HFFc6 (cell line): Measurements from ENCODE around the gene C12orf42. TPM values are rescaled to one million over a fixed set of nuclear protein-coding genes. Genes with fewer than 3 reads are reported as not detected.

ENCODE experiments used
- DNase-seq: peaks from one replicate; pipeline ENCODE4 v3.0.0-alpha.2; 2018
- H3K27ac Mint-ChIP-seq: 2 replicates; pipeline ENCODE4 v1.8.0; 2020; ENCODE audit warnings: mild to moderate bottlenecking, mixed read lengths
- H3K27me3 Mint-ChIP-seq: 2 replicates; pipeline ENCODE4 v1.8.0; 2021; ENCODE audit warnings: mild to moderate bottlenecking, moderate library complexity, mixed read lengths; ENCODE audit not compliant: insufficient read depth
- H3K36me3 Mint-ChIP-seq: 2 replicates; pipeline ENCODE4 v1.8.0; 2021; ENCODE audit warnings: low read depth, mixed read lengths
- H3K4me1 Mint-ChIP-seq: 2 replicates; pipeline ENCODE4 v1.8.0; 2020; ENCODE audit warnings: low read depth, mixed read lengths
- H3K4me3 Mint-ChIP-seq: 2 replicates; pipeline ENCODE4 v1.8.0; 2020; ENCODE audit warnings: mild to moderate bottlenecking, moderate library complexity, mixed read lengths
- H3K9me3 Mint-ChIP-seq: 2 replicates; pipeline ENCODE4 v1.8.0; 2020; ENCODE audit warnings: mild to moderate bottlenecking, mixed read lengths
- total RNA-seq, 6 experiments: library from RNA; stranded (reverse); fragmentation: NEBNext Ultra II Directional; extraction: Animal tissue kit (Norgen Biotek cat#: 25700); gene quantifications; 2 replicates in 1 of 6; 3 replicates in 5 of 6; pipeline ENCODE4 v1.2.3, GENCODE V29; 2021
- TF ChIP-seq, protein P1 (sequence below): fragments of 200-600 bp; sonication (generic); IDR thresholded peaks from 2 replicates; pipeline ENCODE4 v1.5.0; 2021; ENCODE audit warnings: antibody characterized with exemption, mild to moderate bottlenecking

The C12orf42 gene
- total RNA-seq, 6 experiments from 2014 or later: not detected

DNA sequence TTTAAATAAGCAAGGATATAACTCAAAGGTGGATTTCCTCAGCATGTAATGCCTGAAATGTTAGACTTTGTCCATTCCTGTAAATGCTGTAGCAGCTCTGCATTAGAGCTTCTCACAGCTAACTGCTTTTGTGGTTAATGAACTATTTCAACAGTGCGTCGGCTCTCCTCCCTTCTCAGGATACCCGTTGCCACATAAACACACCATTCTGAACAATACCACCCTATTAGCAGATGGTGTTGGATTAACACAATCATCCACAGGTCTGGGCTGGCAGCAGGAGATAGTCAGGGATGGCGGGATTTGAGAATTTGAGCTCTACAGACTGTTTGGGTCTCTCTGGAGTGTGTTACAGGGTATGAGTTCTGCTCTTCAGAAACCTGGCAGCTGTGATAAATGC lies 33.5 kb upstream of the C12orf42 start:
- Mint-ChIP-seq H3K4me3 (no peak overlapping the region), H3K36me3 (no peaks in the 10 kb centered on the region), H3K27me3 (peaks cover 1% of the 10 kb centered on the region; the same call in 1 of the 2 replicates), H3K9me3 (no peaks in the 10 kb centered on the region), H3K27ac (no peak overlapping the region), H3K4me1 (no peaks in the 10 kb centered on the region)
- TF ChIP-seq, protein P1, sequence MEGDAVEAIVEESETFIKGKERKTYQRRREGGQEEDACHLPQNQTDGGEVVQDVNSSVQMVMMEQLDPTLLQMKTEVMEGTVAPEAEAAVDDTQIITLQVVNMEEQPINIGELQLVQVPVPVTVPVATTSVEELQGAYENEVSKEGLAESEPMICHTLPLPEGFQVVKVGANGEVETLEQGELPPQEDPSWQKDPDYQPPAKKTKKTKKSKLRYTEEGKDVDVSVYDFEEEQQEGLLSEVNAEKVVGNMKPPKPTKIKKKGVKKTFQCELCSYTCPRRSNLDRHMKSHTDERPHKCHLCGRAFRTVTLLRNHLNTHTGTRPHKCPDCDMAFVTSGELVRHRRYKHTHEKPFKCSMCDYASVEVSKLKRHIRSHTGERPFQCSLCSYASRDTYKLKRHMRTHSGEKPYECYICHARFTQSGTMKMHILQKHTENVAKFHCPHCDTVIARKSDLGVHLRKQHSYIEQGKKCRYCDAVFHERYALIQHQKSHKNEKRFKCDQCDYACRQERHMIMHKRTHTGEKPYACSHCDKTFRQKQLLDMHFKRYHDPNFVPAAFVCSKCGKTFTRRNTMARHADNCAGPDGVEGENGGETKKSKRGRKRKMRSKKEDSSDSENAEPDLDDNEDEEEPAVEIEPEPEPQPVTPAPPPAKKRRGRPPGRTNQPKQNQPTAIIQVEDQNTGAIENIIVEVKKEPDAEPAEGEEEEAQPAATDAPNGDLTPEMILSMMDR: no peak
- no peak for DNase-seq

DNA sequence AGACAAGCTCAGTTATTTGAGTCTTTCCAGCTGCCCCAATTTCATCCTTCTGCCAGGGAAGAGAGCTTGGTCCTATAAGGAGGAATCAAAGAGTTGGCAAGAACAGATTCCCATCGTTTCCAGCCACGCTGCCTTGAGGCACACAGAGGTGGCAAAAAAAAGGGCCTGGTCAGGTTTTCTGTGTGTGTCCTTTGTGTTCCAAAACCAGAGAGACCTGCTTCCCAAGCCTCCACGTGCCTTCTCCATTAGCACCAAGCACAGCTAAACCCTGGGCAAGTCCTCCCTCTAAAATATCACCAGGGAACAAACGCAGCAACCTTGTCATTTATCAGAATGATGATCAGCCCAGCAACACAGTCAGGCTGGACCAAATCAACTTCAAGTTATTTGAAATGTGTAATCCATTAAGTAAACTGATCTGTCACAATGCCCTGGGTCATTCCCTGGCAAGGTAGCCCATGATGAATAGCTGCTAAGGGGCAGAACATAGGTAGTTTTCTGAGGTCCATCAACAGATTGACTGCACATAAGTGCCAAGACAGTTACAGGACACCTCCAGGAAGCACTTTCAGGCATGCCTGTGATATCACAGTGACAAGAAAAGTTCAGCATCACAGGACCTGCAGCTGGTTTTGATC lies 28.6 kb upstream of the C12orf42 start:
- Mint-ChIP-seq H3K4me1 (no peaks in the 10 kb centered on the region), H3K27ac (no peak overlapping the region), H3K36me3 (no peaks in the 10 kb centered on the region), H3K27me3 (peaks cover 5% of the 10 kb centered on the region; the same call in 1 of the 2 replicates), H3K9me3 (no peaks in the 10 kb centered on the region), H3K4me3 (no peak overlapping the region)
- no peak for DNase-seq
- TF ChIP-seq, protein P1: no peak

DNA sequence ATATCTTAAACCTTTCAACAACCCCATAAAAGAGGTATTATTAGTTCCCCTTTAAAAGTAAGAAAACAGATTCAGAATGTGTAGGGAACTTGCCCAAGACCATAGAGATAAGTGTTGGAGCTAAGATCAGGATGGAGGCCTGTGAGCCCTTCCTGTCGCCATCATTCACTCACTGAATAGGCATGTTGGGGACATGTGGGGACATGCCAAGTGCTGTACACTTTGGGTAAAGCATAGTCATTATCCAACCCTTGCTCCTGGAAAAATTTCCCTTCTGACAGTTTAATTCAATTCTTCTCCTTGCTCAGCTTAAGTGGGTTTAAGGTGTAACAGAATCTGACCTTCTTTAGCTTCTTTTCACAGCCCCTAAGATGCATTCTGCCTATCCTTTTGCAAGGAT lies 28.0 kb upstream of the C12orf42 start:
- no peak for DNase-seq
- H3K27me3 Mint-ChIP-seq: peaks cover 5% of the 10 kb centered on the region; the same call in 1 of the 2 replicates
- TF ChIP-seq, protein P1: no peak
- no peaks in the 10 kb centered on the region for H3K4me1 Mint-ChIP-seq
- H3K27ac Mint-ChIP-seq: no peak overlapping the region
- no peaks in the 10 kb centered on the region for H3K9me3 Mint-ChIP-seq
- H3K4me3 Mint-ChIP-seq: no peak overlapping the region
- no peaks in the 10 kb centered on the region for H3K36me3 Mint-ChIP-seq

DNA sequence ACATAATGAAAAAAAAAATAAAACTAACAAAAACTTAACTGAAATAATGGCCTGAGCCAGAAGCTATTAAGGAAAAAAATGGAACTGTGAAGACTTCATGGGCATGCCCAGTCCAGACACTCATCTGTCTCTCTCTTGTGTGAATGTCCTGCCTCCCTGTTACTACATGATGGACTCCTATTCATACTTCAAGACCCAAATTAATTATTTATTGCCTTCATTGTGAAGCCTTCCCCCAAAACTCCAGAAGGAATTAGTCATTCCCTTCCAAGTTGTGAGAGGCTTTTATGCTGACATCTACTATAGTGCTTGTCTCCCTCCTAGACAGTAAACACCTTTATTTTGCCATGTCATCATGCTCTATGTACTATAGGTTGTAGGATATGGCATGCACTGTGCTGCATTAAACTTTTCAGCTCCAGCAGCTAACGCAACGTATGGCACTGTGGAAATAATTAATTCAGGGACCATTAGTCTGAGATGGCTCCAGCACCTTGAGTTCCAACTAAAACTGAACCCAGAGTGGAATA lies 25.0 kb upstream of the C12orf42 start:
- Mint-ChIP-seq H3K4me3 (no peak overlapping the region), H3K4me1 (no peaks in the 10 kb centered on the region), H3K27me3 (peaks cover 5% of the 10 kb centered on the region; the same call in 1 of the 2 replicates), H3K36me3 (no peaks in the 10 kb centered on the region), H3K27ac (no peak overlapping the region), H3K9me3 (no peaks in the 10 kb centered on the region)
- TF ChIP-seq, protein P1: no peak
- DNase-seq: no peak

DNA sequence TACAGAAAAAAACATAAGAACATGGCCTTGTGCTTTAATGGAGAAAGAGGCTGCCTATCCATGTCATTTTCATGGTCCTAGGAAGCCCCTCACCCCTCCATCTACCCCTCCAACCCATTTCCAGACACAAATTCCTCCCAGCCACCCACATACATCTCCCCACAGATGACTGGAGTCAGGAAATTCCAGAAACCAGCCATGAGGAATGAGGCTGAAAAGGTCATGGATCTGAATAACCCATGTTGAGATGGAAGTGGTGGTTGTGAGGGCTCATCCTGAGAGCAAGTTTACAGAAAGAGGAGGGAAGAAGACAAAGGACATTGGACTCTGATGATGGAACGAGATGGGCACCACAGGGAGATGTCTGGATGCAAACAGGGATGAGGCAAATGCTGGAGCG lies 23.9 kb upstream of the C12orf42 start:
- H3K27me3 Mint-ChIP-seq: peaks cover 3% of the 10 kb centered on the region; the same call in 1 of the 2 replicates
- no peak overlapping the region for H3K4me3 Mint-ChIP-seq
- no peaks in the 10 kb centered on the region for H3K36me3 Mint-ChIP-seq
- TF ChIP-seq, protein P1: no peak
- H3K9me3 Mint-ChIP-seq: no peaks in the 10 kb centered on the region
- DNase-seq: no peak
- H3K27ac Mint-ChIP-seq: no peak overlapping the region
- no peaks in the 10 kb centered on the region for H3K4me1 Mint-ChIP-seq
